ENCODE measurements around the gene CYCS.

- TF ChIP-seq POLR2A (IDR thresholded peaks at IDR 0.05) = no peak
- no peak for TF ChIP-seq POLR2AphosphoS5 (IDR thresholded peaks at IDR 0.05)
Observed at GRCh38 chr7:25073451-25073850, 51.6 kb downstream of the CYCS start.
